Measurements from ENCODE around the gene HTRA3. TPM values are rescaled to one million over a fixed set of nuclear protein-coding genes. Genes with fewer than 3 reads are reported as not detected.

The HTRA3 gene
- total and polyA plus RNA-seq, 2 of the 4 experiments (the other 2 are of a cell fraction): 1.3 to 9.5 TPM

DNA sequence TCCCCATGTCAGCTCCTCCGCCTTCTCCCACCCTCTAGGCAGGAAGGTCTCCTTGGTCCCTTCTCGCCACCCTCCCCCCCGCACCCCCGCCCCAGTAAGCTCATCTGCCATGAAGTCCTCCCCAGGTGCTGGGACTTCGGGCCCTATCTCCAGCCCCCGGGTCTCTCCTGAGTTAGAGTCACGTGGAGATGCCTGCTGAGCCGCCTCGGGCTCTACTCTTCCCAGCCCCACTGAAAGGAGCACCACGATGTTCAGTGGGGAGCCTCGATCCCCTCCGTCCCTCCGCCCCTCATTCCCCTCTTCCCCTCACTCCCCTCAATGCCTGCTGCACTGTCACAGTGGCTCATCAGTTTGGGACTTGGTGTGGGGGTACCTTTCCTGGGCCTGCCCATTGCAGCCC, 3.9 kb downstream of the HTRA3 start:
- 90% methylated on average over 6 of the region's 13 CpGs; no CpG with 5 or more reads in 1 of the 2 experiments for WGBS, 2 experiments (ENCODE audit: extremely low coverage in 2 of 2, insufficient read length in 1 of 2)
- DNase-seq (no peak), ATAC-seq (ENCODE audit: low read depth) (no peak)
- Histone ChIP-seq H2AK9ac (replicated peaks; ENCODE audit: low read depth, low read length, poor library complexity) (no peak overlapping the region), H3K36me3 (ENCODE audit: control insufficient read depth, insufficient read depth, low read length) (no peaks in the 10 kb centered on the region), H2BK120ac (ENCODE audit: low read depth, low read length) (no peak overlapping the region), H3K9me3 (ENCODE audit: control insufficient read depth, insufficient read depth, low read length) (no peaks in the 10 kb centered on the region), H3K4me3 (ENCODE audit: insufficient read depth, low read depth, low read length) (no peak overlapping the region), H4K91ac (ENCODE audit: insufficient read depth, low read depth, low read length) (no peak overlapping the region), H3K23ac (ENCODE audit: low read depth, low read length) (no peak overlapping the region), H2BK5ac (ENCODE audit: low read depth, low read length, poor library complexity, severe bottlenecking) (no peak overlapping the region), H3K4me2 (ENCODE audit: low read depth, low read length) (no peak overlapping the region), H3K4ac (ENCODE audit: low read depth, low read length) (no peak overlapping the region; the same call in 1 of the 2 replicates), H4K8ac (ENCODE audit: low read depth in 2 of 2, low read length in 2 of 2) (no peak overlapping the region), H2BK20ac (ENCODE audit: low read depth, low read length) (no peak overlapping the region), H3K27ac (ENCODE audit: insufficient read depth, low read length) (no peak overlapping the region), H4K20me1 (ENCODE audit: insufficient read depth, low read length) (peaks cover 7% of the 10 kb centered on the region), H2AK5ac (ENCODE audit: low read depth, low read length) (0 out of 2 replicates have a peak overlapping the region, but pooled peaks have one; percentile 31), H3K18ac (ENCODE audit: low read depth, low read length) (no peak overlapping the region), H3K79me1 (ENCODE audit: low read depth in 1 of 2, low read length in 2 of 2) (peaks cover 4 to 44% of the 10 kb centered on the region in 2 experiments; a peak in 3 of 4 replicates), H3K27me3 (ENCODE audit: control insufficient read depth, insufficient read depth, low read length) (peaks cover 9% of the 10 kb centered on the region), H3K14ac (replicated peaks; ENCODE audit: low read depth, low read length) (no peak overlapping the region), H4K5ac (ENCODE audit: low read depth, low read length) (no peak overlapping the region), H3K4me1 (ENCODE audit: control insufficient read depth, insufficient read depth, low read length) (peaks cover 37% of the 10 kb centered on the region), H3K9ac (ENCODE audit: low read depth, low read length) (no peak overlapping the region), H2BK15ac (ENCODE audit: low read depth, low read length) (no peak overlapping the region), H2AFZ (replicated peaks; ENCODE audit: low read length, poor library complexity) (no peak overlapping the region), H3K9me1 (ENCODE audit: insufficient read depth, low read length) (peaks cover 15% of the 10 kb centered on the region), H3K56ac (ENCODE audit: extremely low read depth, insufficient read depth, low read length) (no peak overlapping the region)
- in situ Hi-C loops (cut with MboI; ENCODE audit: low sequenced_read_pairs) (no loop called here), dilution Hi-C loops (cut with HindIII; ENCODE audit: low sequenced_read_pairs, unreplicated experiment) (no loop called here), intact Hi-C loops (cut with micrococcal nuclease) (no loop called here)
- CTCF ChIA-PET: no interaction called here
- BruUV-seq (replicated peaks): no TSS peak
- POLR2A ChIA-PET (ENCODE audit: unreplicated experiment): no interaction called here
- TF ChIP-seq MAFK (IDR thresholded peaks at IDR 0.05; ENCODE audit: low read depth, low read length) (no peak), CEBPB (IDR thresholded peaks at IDR 0.05; ENCODE audit: low read depth, low read length) (no peak), POLR2A (IDR thresholded peaks at IDR 0.05; ENCODE audit: low read depth, low read length) (no peak), FOS (IDR thresholded peaks at IDR 0.05; ENCODE audit: low read depth, low read length) (no peak), SMC3 (IDR thresholded peaks at IDR 0.05; ENCODE audit: low read depth, low read length) (no peak)

Data from IMR-90 (cell line).